GM12878 (cell line): Measurements from ENCODE around the gene FYB1. TPM values are rescaled to one million over a fixed set of nuclear protein-coding genes. Genes with fewer than 3 reads are reported as not detected.

Experiments used
- ATAC-seq: fragments of 200-7000 bp; cut with Tn5 transposase; 3 replicates; pipeline ENCODE4 v1.9.1; 2020; ENCODE audit warnings: mild to moderate bottlenecking, moderate library complexity
- BruUV-seq: library from RNA; stranded (reverse); fragments of 400-500 nt; replicated peaks from 2 replicates; lab custom pipeline; 2021; lab: Mats Ljungman, UMichigan
- CTCF ChIA-PET: fragments of 300-600 bp; sonication (Branson Sonifier 250); formaldehyde crosslinking; extraction: SDS; loops from one replicate; lab custom pipeline; 2021; ENCODE audit warnings: inconsistent platforms; lab: Yijun Ruan, JAX
- POLR2A ChIA-PET: fragments of 350-600 bp; formaldehyde crosslinking; extraction: SDS; loops from one replicate; lab custom pipeline; 2021; ENCODE audit warnings: inconsistent platforms; lab: Charles Lee
- RAD21 ChIA-PET: fragments of 300-600 bp; sonication (Branson Sonifier 250); formaldehyde crosslinking; loops from one replicate; lab custom pipeline; 2023; ENCODE audit warnings: antibody characterized with exemption; ENCODE audit not compliant: unreplicated experiment; lab: Charles Lee
- SMC1A ChIA-PET: fragments of 300-600 bp; sonication (Branson Sonifier 250); formaldehyde crosslinking; loops from one replicate; lab custom pipeline; 2023; ENCODE audit not compliant: unreplicated experiment, uncharacterized antibody; lab: Charles Lee
- DNase-seq: peaks from one replicate; pipeline ENCODE4 v3.0.0-alpha.2; 2011; ENCODE audit warnings: low read depth, low spot score
- FAIRE-seq: peaks from 3 replicates; lab custom pipeline; 2011; peaks lifted over from hg19 to GRCh38; lab: Jason Lieb, UNC
- H2AFZ ChIP-seq: 2 replicates; pipeline ENCODE4 v1.6.0; 2011; ENCODE audit warnings: low read depth, low read length, control low read depth; ENCODE audit not compliant: control insufficient read depth
- H3K27ac ChIP-seq: 2 replicates; pipeline ENCODE4 v1.5.1; 2011; ENCODE audit warnings: control low read depth; ENCODE audit not compliant: control insufficient read depth, insufficient read depth
- H3K27me3 ChIP-seq, 2 experiments: replicated peaks in 1 of 2; 2 replicates each; pipeline versions ENCODE4 v1.6.0 to v1.6.1; 2011; ENCODE audit warnings: low read length in 1 of 2; ENCODE audit not compliant: control insufficient read depth in 2 of 2, insufficient read depth in 2 of 2
- H3K36me3 ChIP-seq, 2 experiments: 2 replicates each; pipeline ENCODE4 v1.5.1; 2011; ENCODE audit warnings: low read length in 1 of 2; ENCODE audit not compliant: control insufficient read depth in 2 of 2, insufficient read depth in 2 of 2
- H3K4me1 ChIP-seq: 2 replicates; pipeline ENCODE4 v1.6.1; 2011; ENCODE audit warnings: mild to moderate bottlenecking, low read length, moderate library complexity, mixed read lengths; ENCODE audit not compliant: control insufficient read depth, insufficient read depth
- H3K4me2 ChIP-seq: 2 replicates; pipeline ENCODE4 v1.6.0; 2011; ENCODE audit warnings: control low read depth; ENCODE audit not compliant: control insufficient read depth, insufficient read depth
- H3K4me3 ChIP-seq: fragments of 200-600 bp; sonication (generic); 2 replicates; pipeline ENCODE4 v1.5.1; 2016
- H3K79me2 ChIP-seq: 2 replicates; pipeline ENCODE4 v1.6.0; 2011; ENCODE audit warnings: low read length; ENCODE audit not compliant: control insufficient read depth, insufficient read depth
- H3K9ac ChIP-seq: 2 replicates; pipeline ENCODE4 v1.8.0; 2011; ENCODE audit warnings: low read length, control low read depth, mixed read lengths; ENCODE audit not compliant: control insufficient read depth, insufficient read depth
- H3K9me3 ChIP-seq: replicated peaks from 3 replicates; pipeline ENCODE4 v1.5.1; 2011; ENCODE audit warnings: mild to moderate bottlenecking, low read length; ENCODE audit not compliant: control insufficient read depth, insufficient read depth
- H4K20me1 ChIP-seq: 2 replicates; pipeline ENCODE4 v1.6.0; 2011; ENCODE audit not compliant: control insufficient read depth, insufficient read depth
- BHLHE40 ChIP-seq, 2 experiments: fragments of 450-650 bp in 1 of 2; IDR thresholded peaks; 2 replicates each; pipeline ENCODE4 v1.6.1; 2011 to 2017; ENCODE audit warnings: low read depth in 2 of 2, borderline replicate concordance in 1 of 2, improper control_type of control experiment in 1 of 2, low read length in 1 of 2, mild to moderate bottlenecking in 1 of 2
- BMI1 ChIP-seq: fragments of 450-650 bp; IDR thresholded peaks from 2 replicates; pipeline ENCODE4 v1.6.1; 2016; ENCODE audit warnings: mild to moderate bottlenecking, moderate library complexity, borderline replicate concordance
- CHD2 ChIP-seq: IDR thresholded peaks from 2 replicates; pipeline ENCODE4 v1.6.1; 2011; ENCODE audit warnings: low read depth, low read length, improper control_type of control experiment, borderline replicate concordance
- CUX1 ChIP-seq: IDR thresholded peaks from 2 replicates; pipeline ENCODE4 v1.6.1; 2012; ENCODE audit warnings: improper control_type of control experiment, low read depth, low read length; ENCODE audit not compliant: insufficient replicate concordance
- E2F8 ChIP-seq: fragments of 450-650 bp; IDR thresholded peaks from 2 replicates; pipeline ENCODE4 v1.6.1; 2018; ENCODE audit warnings: mild to moderate bottlenecking, low read depth, moderate library complexity; ENCODE audit not compliant: partially characterized antibody
- EGR1 ChIP-seq, 2 experiments: IDR thresholded peaks; 1 replicate in 1 of 2; 2 replicates in 1 of 2; pipeline ENCODE4 v1.6.1; 2011 to 2012; ENCODE audit warnings: low read depth in 2 of 2, low read length in 2 of 2, borderline replicate concordance in 1 of 2, mild to moderate bottlenecking in 1 of 2, moderate library complexity in 1 of 2
- HDAC6 ChIP-seq: fragments of 200-600 bp; sonication (generic); IDR thresholded peaks from one replicate; pipeline ENCODE4 v1.8.0; 2017; ENCODE audit warnings: antibody characterized with exemption; ENCODE audit not compliant: unreplicated experiment
- IKZF2 ChIP-seq, 2 experiments: fragments of 450-650 bp; IDR thresholded peaks; 2 replicates each; pipeline ENCODE4 v1.6.1; 2017; ENCODE audit warnings: mild to moderate bottlenecking in 2 of 2, moderate library complexity in 2 of 2
- IRF4 ChIP-seq: IDR thresholded peaks from 2 replicates; pipeline ENCODE4 v1.6.1; 2011; ENCODE audit warnings: low read depth, low read length
- MEF2A ChIP-seq: IDR thresholded peaks from 2 replicates; pipeline ENCODE4 v1.6.1; 2011; ENCODE audit warnings: low read depth, mild to moderate bottlenecking, low read length, moderate library complexity; ENCODE audit not compliant: insufficient read depth
- PML ChIP-seq: IDR thresholded peaks from 2 replicates; pipeline ENCODE4 v1.6.1; 2012; ENCODE audit warnings: low read length, inconsistent platforms
- RAD51 ChIP-seq: fragments of 450-650 bp; IDR thresholded peaks from 2 replicates; pipeline ENCODE4 v1.6.1; 2016; ENCODE audit warnings: moderate library complexity, mild to moderate bottlenecking, inconsistent platforms
- SREBF2 ChIP-seq: IDR thresholded peaks from 2 replicates; pipeline ENCODE4 v1.6.1; 2012; ENCODE audit warnings: mild to moderate bottlenecking, low read length
- ZNF384 ChIP-seq: IDR thresholded peaks from 2 replicates; pipeline ENCODE4 v1.6.1; 2012; ENCODE audit warnings: low read depth, mild to moderate bottlenecking, low read length, improper control_type of control experiment, borderline replicate concordance
- WGBS: methylation state at CpG from one replicate; pipeline ENCODE4 v1.1.6; 2016; ENCODE audit warnings: low lambda C conversion rate; ENCODE audit not compliant: insufficient replicate concordance, insufficient coverage; ENCODE audit errors: missing lambda C conversion rate; 5-methylcytosine and 5-hydroxymethylcytosine counted together
- in situ Hi-C: fragments of 300-500 bp; cut with MboI; formaldehyde crosslinking; loops from 9 replicates; pipeline ENCODE4 v1.14.3; 2018; ENCODE audit warnings: mixed read lengths
- intact Hi-C: fragments of 100-400 bp; cut with micrococcal nuclease; formaldehyde crosslinking; loops from one replicate; pipeline ENCODE4 v1.14.2; 2022; ENCODE audit not compliant: unreplicated experiment
- polyA plus RNA-seq, 11 experiments: library from polyadenylated mRNA; depleted of rRNA in 4 of 11; unstranded in 6 of 11; stranded (reverse) in 5 of 11; fragments of >200 nt; fragmentation: Nextera tagmentation in 4 of 11; fragmentation: Illumina TruSeq in 1 of 11; extraction: Ambion mirVana in 4 of 11; extraction: Trizol in 1 of 11; gene quantifications; 1 replicate in 1 of 11; 2 replicates in 10 of 11; pipeline versions ENCODE4 v1.2.1 to v1.2.3, GENCODE V29; 2011 to 2016; ENCODE audit warnings: inconsistent platforms in 2 of 11, missing spikeins in 2 of 11, low read depth in 1 of 11
- total RNA-seq, 4 experiments: library from RNA; depleted of rRNA in 3 of 4; stranded (reverse); fragments of >200 nt in 3 of 4; fragmentation: Illumina TruSeq in 1 of 4; extraction: Trizol in 1 of 4; gene quantifications; 2 replicates each; pipeline versions ENCODE4 v1.2.1 to v1.2.3, GENCODE V29; 2013 to 2021

FYB1 gene
- total and polyA plus RNA-seq, 10 of the 15 experiments (the other 5 are each of a cell fraction or from before 2014, with no cell fraction given) = 0.06 to 4.3 (median 0.25) TPM; not detected in 2

GRCh38 chr5:39076757-39077728 lies 142.3 kb downstream of the FYB1 start:
- RAD21 ChIA-PET = no interaction called here
- H3K9ac ChIP-seq = no peak overlapping the region
- peak; percentile 4 for ATAC-seq
- FAIRE-seq = peak; percentile 77
- no TSS peak for BruUV-seq
- intact Hi-C loops = loop anchor here (10.0 kb wide), 1 partner anchor 622 kb away; no protein-coding TSS in a partner anchor
- H3K9me3 ChIP-seq = no peaks in the 10 kb centered on the region
- peaks cover 26% of the 10 kb centered on the region for H3K79me2 ChIP-seq
- H3K4me3 ChIP-seq = peak overlapping the region; percentile 27
- H2AFZ ChIP-seq = peak overlapping the region; percentile 59
- in situ Hi-C loops = loop anchor here (10.0 to 25.0 kb wide), 2 partner anchors 640 to 1758 kb away; partner anchors contain the start of gene RPL37
- POLR2A ChIA-PET = interaction anchor here (0.6 to 0.7 kb wide), 2 partner anchors 100 to 268 kb away, joined by 3 read pairs; no protein-coding TSS in a partner anchor
- peak; percentile 53 for DNase-seq
- H3K27me3 ChIP-seq = no peaks in the 10 kb centered on the region
- WGBS = 25% methylated on average over 6 of the region's 6 CpGs
- H4K20me1 ChIP-seq = no peaks in the 10 kb centered on the region
- no peaks in the 10 kb centered on the region for H3K36me3 ChIP-seq
- CTCF ChIA-PET = interaction anchor here (0.6 kb wide), 1 partner anchor 326 kb away, joined by 3 read pairs; no protein-coding TSS in a partner anchor
- H3K4me2 ChIP-seq = peak overlapping the region; percentile 69
- SMC1A ChIA-PET = no interaction called here
- peaks cover 4% of the 10 kb centered on the region; the same call in 1 of the 2 replicates for H3K4me1 ChIP-seq
- peak overlapping the region; percentile 97 for H3K27ac ChIP-seq
- TF ChIP-seq CHD2 = no peak
- TF ChIP-seq PML = peak; percentile 28; the same call in 1 of the 2 replicates
- peak; percentile 30; the same call in 1 of the 2 replicates for TF ChIP-seq RAD51
- no peak for TF ChIP-seq E2F8
- TF ChIP-seq SREBF2 = no peak
- no peak for TF ChIP-seq EGR1 (IDR thresholded peaks at IDR 0.05; ENCODE audit: borderline replicate concordance in 1 of 2, low read depth in 2 of 2, low read length in 2 of 2)
- peak; percentile 28 to 50; a peak in 2 of 4 replicates for TF ChIP-seq IKZF2 (IDR thresholded peaks at IDR 0.05)
- TF ChIP-seq BHLHE40 (IDR thresholded peaks at IDR 0.05; ENCODE audit: borderline replicate concordance in 1 of 2, low read depth in 2 of 2, low read length in 1 of 2) = 0 out of 4 replicates have a peak, but pooled peaks of 1 of the 2 experiments have one; percentile 38
- peak; percentile 94 for TF ChIP-seq ZNF384
- peak; percentile 69 for TF ChIP-seq CUX1
- TF ChIP-seq HDAC6 = no peak
- no peak for TF ChIP-seq MEF2A
- TF ChIP-seq IRF4 = no peak
- TF ChIP-seq BMI1 = no peak
